ENCODE data around the gene PODNL1.
"Not testable (repeated sequence)": the region's sequence is repeated elsewhere in the genome, so short reads cannot be mapped to it uniquely, and the experiment has no call there.

PODNL1 gene

DNA sequence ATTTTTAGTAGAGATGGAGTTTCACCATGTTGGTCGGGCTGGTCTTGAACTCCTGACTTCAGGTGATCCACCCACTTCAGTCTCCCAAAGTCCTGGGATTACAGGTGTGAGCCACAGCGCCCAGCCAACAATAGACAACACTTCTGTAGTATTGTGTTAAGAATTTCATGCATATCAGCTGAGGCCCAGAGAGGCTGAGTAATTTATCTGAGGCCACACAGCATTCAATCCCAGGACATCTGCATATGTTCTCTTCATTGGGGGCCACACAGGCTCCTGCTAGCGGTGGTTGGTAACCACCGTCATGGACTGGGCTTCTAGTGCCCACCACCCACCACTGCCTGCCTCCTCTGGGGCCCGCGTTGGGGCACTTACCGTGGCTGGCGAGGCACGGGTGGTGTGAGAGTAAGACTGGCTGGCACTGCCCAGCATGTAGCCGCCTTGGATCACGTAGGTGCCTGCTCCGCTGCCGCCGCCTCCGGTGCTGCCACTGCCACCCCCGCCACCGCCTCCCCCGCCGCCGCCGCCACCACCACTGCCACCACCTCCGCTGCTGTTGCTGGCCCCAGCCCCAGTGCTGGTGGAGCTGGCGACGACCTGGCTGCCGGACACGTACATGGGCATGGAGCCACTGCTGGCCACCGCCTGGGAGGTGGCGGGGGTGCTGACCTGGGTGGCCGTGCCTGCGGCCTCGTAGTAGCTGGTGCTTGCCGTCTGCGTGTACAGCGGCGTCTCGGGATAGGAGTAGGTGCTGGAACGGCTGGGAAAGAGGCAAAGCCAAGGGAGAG is 34.3 kb upstream of the PODNL1 start:
- Histone ChIP-seq H3K4me3 (no peak overlapping the region), H3K27ac (no peak overlapping the region)
- TF ChIP-seq CTCF (IDR thresholded peaks at IDR 0.05), result no peak
- DNase-seq (ENCODE audit: low spot score), result no peak

- not testable (repeated sequence) for H3K4me3 ChIP-seq; DNase-seq (ENCODE audit: low spot score); H3K27ac ChIP-seq
Measured at GRCh38 chr19:13971868-13972267, 33.7 kb upstream of the PODNL1 start.

GRCh38 chr19:13969897-13970296 is 31.7 kb upstream of the PODNL1 start:
- H3K4me3 ChIP-seq, result no peak overlapping the region
- peak; percentile 71 for DNase-seq (ENCODE audit: low spot score)
- H3K27ac ChIP-seq, result no peak overlapping the region
- TF ChIP-seq CTCF (IDR thresholded peaks at IDR 0.05), result no peak

DNA sequence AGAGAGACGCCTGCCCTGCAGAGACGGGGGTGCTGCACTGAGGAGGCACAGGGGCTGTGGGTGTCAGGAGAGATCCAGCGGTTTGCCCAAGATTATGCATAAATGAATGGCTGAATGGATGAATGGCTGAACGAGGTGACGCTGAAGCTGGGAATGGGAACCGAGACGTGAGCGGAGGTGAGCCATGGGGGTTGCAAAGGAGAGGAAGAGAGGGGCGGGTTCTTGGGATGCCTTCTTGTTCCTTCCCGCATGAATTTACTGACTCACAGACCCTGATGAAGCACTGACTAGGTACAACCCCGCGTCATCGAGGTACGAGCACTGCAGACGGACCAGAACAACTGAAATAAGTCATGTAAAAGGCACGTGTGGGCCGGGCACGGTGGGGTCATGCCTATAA is 30.8 kb upstream of the PODNL1 start:
- H3K27ac ChIP-seq, result no peak overlapping the region
- no peak for TF ChIP-seq CTCF (IDR thresholded peaks at IDR 0.05)
- DNase-seq (ENCODE audit: low spot score), result no peak

GRCh38 chr19:13968383-13968935 is 30.2 kb upstream of the PODNL1 start:
- H3K4me3 ChIP-seq, result no peak overlapping the region
- TF ChIP-seq CTCF (IDR thresholded peaks at IDR 0.05), result no peak
- no peak overlapping the region for H3K27ac ChIP-seq
- DNase-seq (ENCODE audit: low spot score), result peak; percentile 70

More for the DNA sequence above, 30.8 kb upstream of the PODNL1 start:
- H3K4me3 ChIP-seq, result no peak overlapping the region

DNA sequence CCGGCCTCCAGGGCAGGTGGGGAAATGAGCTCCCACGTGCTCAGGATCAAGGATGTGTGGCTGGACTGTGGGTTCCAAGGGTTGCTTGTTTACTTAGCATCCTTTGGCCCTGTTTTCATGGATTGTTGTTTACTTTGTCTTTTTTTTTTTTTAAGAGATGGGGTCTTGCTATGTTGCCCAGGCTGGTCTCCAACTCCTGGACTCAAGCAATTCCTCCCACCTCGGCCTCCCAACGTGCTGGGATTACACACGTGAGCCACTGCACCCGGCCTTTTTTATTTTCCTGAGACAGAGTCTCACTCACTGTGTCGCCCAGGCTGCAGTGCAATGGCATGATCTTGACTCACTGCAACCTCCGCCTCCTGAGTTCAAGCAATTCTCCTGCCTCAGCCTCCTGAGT is 29.0 kb upstream of the PODNL1 start:
- H3K27ac ChIP-seq; DNase-seq (ENCODE audit: low spot score); H3K4me3 ChIP-seq: not testable (repeated sequence)

- no peak overlapping the region for H3K4me3 ChIP-seq
- no peak for DNase-seq (ENCODE audit: low spot score)
- no peak for TF ChIP-seq CTCF (IDR thresholded peaks at IDR 0.05)
- H3K27ac ChIP-seq, result no peak overlapping the region
Measured at GRCh38 chr19:13966684-13967128, 28.5 kb upstream of the PODNL1 start.
